ENCODE data around the gene NUDT14.

- no peak for TF ChIP-seq CREB1 (IDR thresholded peaks at IDR 0.05)
- no peak for TF ChIP-seq CTCF (IDR thresholded peaks at IDR 0.05; ENCODE audit: control extremely low read depth in 1 of 3, insufficient read depth in 1 of 3, low read depth in 1 of 3, low read length in 3 of 3)
- no peak for TF ChIP-seq TAF1 (IDR thresholded peaks at IDR 0.05; ENCODE audit: low read depth, low read length)
- TF ChIP-seq GTF2F1 (IDR thresholded peaks at IDR 0.05; ENCODE audit: borderline replicate concordance, low read depth, low read length) = no peak
- no peak for TF ChIP-seq PHF8 (conservative IDR thresholded peaks at IDR 0.05; ENCODE audit: low read depth, low read length)
- TF ChIP-seq, protein P1, sequence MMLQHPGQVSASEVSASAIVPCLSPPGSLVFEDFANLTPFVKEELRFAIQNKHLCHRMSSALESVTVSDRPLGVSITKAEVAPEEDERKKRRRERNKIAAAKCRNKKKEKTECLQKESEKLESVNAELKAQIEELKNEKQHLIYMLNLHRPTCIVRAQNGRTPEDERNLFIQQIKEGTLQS (IDR thresholded peaks at IDR 0.05; ENCODE audit: insufficient read depth, low read depth, low read length) = no peak
- no peak for TF ChIP-seq SP2 (IDR thresholded peaks at IDR 0.05; ENCODE audit: low read length)
- no peak for TF ChIP-seq POLR2A (IDR thresholded peaks at IDR 0.05; ENCODE audit: control extremely low read depth in 1 of 2, low read depth in 2 of 2, low read length in 2 of 2)
- TF ChIP-seq BCL11A (IDR thresholded peaks at IDR 0.05; ENCODE audit: low read depth in 2 of 2, low read length in 2 of 2) = no peak
- no peak for TF ChIP-seq EZH2 (IDR thresholded peaks at IDR 0.05; ENCODE audit: low read depth, low read length, severe bottlenecking)
- TF ChIP-seq, protein P2, sequence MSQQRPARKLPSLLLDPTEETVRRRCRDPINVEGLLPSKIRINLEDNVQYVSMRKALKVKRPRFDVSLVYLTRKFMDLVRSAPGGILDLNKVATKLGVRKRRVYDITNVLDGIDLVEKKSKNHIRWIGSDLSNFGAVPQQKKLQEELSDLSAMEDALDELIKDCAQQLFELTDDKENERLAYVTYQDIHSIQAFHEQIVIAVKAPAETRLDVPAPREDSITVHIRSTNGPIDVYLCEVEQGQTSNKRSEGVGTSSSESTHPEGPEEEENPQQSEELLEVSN (IDR thresholded peaks at IDR 0.05) = no peak
- no peak for TF ChIP-seq EP300 (IDR thresholded peaks at IDR 0.05; ENCODE audit: borderline replicate concordance in 1 of 2, low read depth in 2 of 2, low read length in 2 of 2)
Measured at GRCh38 chr14:105132921-105133654, 48.0 kb downstream of the NUDT14 start.
